Type B pancreatic cell (in vitro differentiated cells): ENCODE measurements around the gene PRPF4. TPM values are rescaled to one million over a fixed set of nuclear protein-coding genes. Genes with fewer than 3 reads are reported as not detected.
A peak's percentile ranks its signal among the peaks of the same experiment; 100 is the strongest.

Source experiments
- DNase-seq: peaks from one replicate; pipeline ENCODE4 v3.0.0; 2021; ENCODE audit warnings: mixed read lengths; ENCODE audit not compliant: unreplicated experiment; ENCODE audit errors: extremely low spot score
- H3K27ac Mint-ChIP-seq: 2 replicates; pipeline ENCODE4 v1.8.0; 2021; ENCODE audit warnings: mild to moderate bottlenecking, mixed read lengths
- H3K27me3 Mint-ChIP-seq: 2 replicates; pipeline ENCODE4 v1.8.0; 2021; ENCODE audit warnings: mixed read lengths
- H3K36me3 Mint-ChIP-seq: 2 replicates; pipeline ENCODE4 v1.8.0; 2021; ENCODE audit warnings: mixed read lengths
- H3K4me1 Mint-ChIP-seq: one replicate; pipeline ENCODE4 v1.8.0; 2021; ENCODE audit warnings: mixed read lengths; ENCODE audit not compliant: unreplicated experiment
- H3K4me3 Mint-ChIP-seq: 2 replicates; pipeline ENCODE4 v1.8.0; 2021; ENCODE audit warnings: mild to moderate bottlenecking, mixed read lengths
- H3K9me3 Mint-ChIP-seq: 2 replicates; pipeline ENCODE4 v1.8.0; 2021; ENCODE audit warnings: mixed read lengths
- total RNA-seq: library from RNA; stranded (reverse); gene quantifications from 2 replicates; pipeline ENCODE4 v1.2.1, GENCODE V29; 2021; ENCODE audit warnings: low replicate concordance
- TF ChIP-seq, protein P1 (sequence below): fragments of 200-600 bp; sonication (generic); conservative IDR thresholded peaks from 2 replicates; pipeline ENCODE4 v1.5.0; 2021; ENCODE audit warnings: antibody characterized with exemption, mild to moderate bottlenecking

The PRPF4 gene
- total RNA-seq, 1 donor from 2014 or later: 38.0 TPM

- Mint-ChIP-seq H3K27me3 (no peaks in the 10 kb centered on the region), H3K27ac (no peak overlapping the region), H3K9me3 (no peaks in the 10 kb centered on the region), H3K36me3 (peaks cover 21% of the 10 kb centered on the region), H3K4me1 (no peaks in the 10 kb centered on the region), H3K4me3 (no peak overlapping the region)
- DNase-seq: no peak
- TF ChIP-seq, protein P1, sequence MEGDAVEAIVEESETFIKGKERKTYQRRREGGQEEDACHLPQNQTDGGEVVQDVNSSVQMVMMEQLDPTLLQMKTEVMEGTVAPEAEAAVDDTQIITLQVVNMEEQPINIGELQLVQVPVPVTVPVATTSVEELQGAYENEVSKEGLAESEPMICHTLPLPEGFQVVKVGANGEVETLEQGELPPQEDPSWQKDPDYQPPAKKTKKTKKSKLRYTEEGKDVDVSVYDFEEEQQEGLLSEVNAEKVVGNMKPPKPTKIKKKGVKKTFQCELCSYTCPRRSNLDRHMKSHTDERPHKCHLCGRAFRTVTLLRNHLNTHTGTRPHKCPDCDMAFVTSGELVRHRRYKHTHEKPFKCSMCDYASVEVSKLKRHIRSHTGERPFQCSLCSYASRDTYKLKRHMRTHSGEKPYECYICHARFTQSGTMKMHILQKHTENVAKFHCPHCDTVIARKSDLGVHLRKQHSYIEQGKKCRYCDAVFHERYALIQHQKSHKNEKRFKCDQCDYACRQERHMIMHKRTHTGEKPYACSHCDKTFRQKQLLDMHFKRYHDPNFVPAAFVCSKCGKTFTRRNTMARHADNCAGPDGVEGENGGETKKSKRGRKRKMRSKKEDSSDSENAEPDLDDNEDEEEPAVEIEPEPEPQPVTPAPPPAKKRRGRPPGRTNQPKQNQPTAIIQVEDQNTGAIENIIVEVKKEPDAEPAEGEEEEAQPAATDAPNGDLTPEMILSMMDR: no peak
Measured at GRCh38 chr9:113255438-113255837, 20.0 kb upstream of the PRPF4 start.

- Mint-ChIP-seq H3K27me3 (no peaks in the 10 kb centered on the region), H3K9me3 (no peaks in the 10 kb centered on the region), H3K36me3 (peaks cover 21% of the 10 kb centered on the region), H3K4me1 (no peaks in the 10 kb centered on the region), H3K4me3 (no peak overlapping the region), H3K27ac (no peak overlapping the region)
- TF ChIP-seq, protein P1: no peak
- DNase-seq: no peak
Measured at GRCh38 chr9:113257863-113258262, 17.6 kb upstream of the PRPF4 start.

DNA sequence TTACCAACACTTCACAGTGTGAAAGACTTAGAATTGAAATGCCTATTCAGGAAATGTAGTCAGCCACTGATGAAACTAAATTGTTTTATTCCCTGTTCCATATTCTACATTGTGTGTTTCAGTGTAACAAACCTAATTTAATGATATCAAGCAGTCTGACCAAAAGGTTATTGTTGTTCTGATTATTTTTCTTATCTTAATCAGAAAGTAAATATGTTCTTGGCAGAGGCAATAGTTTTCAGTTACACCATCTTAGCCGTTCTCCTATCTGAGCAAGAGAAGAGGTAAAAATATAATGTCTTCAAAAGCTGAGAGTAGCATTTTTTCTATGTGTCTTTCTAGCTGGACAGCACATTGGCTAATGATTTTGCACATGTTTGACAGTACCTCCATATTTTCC lies 17.2 kb upstream of the PRPF4 start:
- DNase-seq: no peak
- no peaks in the 10 kb centered on the region for H3K4me1 Mint-ChIP-seq
- TF ChIP-seq, protein P1: no peak
- no peak overlapping the region for H3K27ac Mint-ChIP-seq
- H3K4me3 Mint-ChIP-seq: no peak overlapping the region
- H3K36me3 Mint-ChIP-seq: peaks cover 21% of the 10 kb centered on the region
- no peaks in the 10 kb centered on the region for H3K9me3 Mint-ChIP-seq
- H3K27me3 Mint-ChIP-seq: no peaks in the 10 kb centered on the region

DNA sequence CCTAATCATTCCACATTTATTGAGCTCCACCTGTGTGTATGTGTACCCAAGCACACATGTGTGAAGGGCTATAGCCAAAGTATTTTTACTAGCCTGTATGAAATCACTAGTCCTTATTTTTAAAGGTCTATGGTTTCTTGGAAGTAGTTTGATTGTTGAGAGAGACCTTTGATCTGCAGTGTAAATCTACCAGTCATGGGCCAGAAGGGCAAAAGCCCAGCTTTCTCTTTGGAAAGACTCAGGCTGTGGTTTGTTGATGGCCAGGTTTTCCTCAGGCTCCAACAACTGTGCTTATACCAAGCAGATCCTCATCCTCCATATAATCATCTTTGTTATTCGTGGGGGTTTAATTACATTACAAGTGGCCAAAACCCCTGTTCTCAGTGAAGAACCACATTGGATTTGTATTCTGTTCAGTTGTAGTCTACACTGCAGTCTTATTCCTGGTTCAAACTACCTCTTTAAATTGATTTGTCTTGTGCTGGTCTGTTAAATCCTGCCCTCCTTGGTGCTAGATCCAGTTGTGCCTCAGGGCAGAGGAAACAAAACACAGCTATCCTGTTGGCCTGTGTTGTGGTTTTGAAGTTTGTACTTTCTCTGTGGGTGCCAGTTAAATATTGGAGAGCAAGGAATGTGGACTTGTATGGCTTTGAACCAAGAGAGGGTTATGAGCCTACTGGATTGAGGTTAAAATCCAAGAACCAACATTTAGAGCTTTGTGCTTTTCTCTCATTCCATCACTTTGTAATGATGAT lies 13.4 kb upstream of the PRPF4 start:
- Mint-ChIP-seq H3K27ac (peak overlapping the region; percentile 56), H3K27me3 (no peaks in the 10 kb centered on the region), H3K9me3 (no peaks in the 10 kb centered on the region), H3K36me3 (peaks cover 26% of the 10 kb centered on the region), H3K4me3 (no peak overlapping the region), H3K4me1 (no peaks in the 10 kb centered on the region)
- DNase-seq: no peak
- TF ChIP-seq, protein P1: no peak

GRCh38 chr9:113266174-113266573 lies 9.3 kb upstream of the PRPF4 start:
- no peaks in the 10 kb centered on the region for H3K9me3 Mint-ChIP-seq
- no peak for DNase-seq
- no peaks in the 10 kb centered on the region for H3K27me3 Mint-ChIP-seq
- no peak overlapping the region for H3K4me3 Mint-ChIP-seq
- peaks cover 31% of the 10 kb centered on the region for H3K36me3 Mint-ChIP-seq
- no peaks in the 10 kb centered on the region for H3K4me1 Mint-ChIP-seq
- TF ChIP-seq, protein P1: no peak
- H3K27ac Mint-ChIP-seq: no peak overlapping the region
